SJCRH30 (cell line): Measurements from ENCODE around the gene CPS1. TPM values are rescaled to one million over a fixed set of nuclear protein-coding genes. Genes with fewer than 3 reads are reported as not detected.

Experiments
- DNase-seq, 2 experiments: peaks; one replicate each; pipeline ENCODE4 v3.0.0-alpha.2; 2015 to 2020
- H3K27ac ChIP-seq: fragments of 250-450 bp; sonication (Bioruptor Pico); 2 replicates; pipeline ENCODE4 v1.5.1; 2020; ENCODE audit warnings: mild to moderate bottlenecking, moderate library complexity
- H3K27me3 ChIP-seq: fragments of 250-450 bp; sonication (Bioruptor Pico); 2 replicates; pipeline ENCODE4 v1.5.1; 2020; ENCODE audit warnings: mild to moderate bottlenecking, moderate library complexity
- H3K36me3 ChIP-seq: fragments of 250-450 bp; sonication (Bioruptor Pico); 2 replicates; pipeline ENCODE4 v1.5.1; 2020; ENCODE audit warnings: mild to moderate bottlenecking, moderate library complexity
- H3K4me1 ChIP-seq: fragments of 250-450 bp; sonication (Bioruptor Pico); 2 replicates; pipeline ENCODE4 v1.5.1; 2020; ENCODE audit warnings: mild to moderate bottlenecking, moderate library complexity
- H3K4me3 ChIP-seq: fragments of 250-450 bp; sonication (Bioruptor Pico); 2 replicates; pipeline ENCODE4 v1.5.1; 2020; ENCODE audit warnings: mild to moderate bottlenecking, moderate library complexity
- H3K9me3 ChIP-seq: fragments of 250-450 bp; sonication (Bioruptor Pico); replicated peaks from 2 replicates; pipeline ENCODE4 v1.5.1; 2020; ENCODE audit warnings: mild to moderate bottlenecking, moderate library complexity
- total RNA-seq: library from RNA; depleted of rRNA; stranded (reverse); fragments of >200 nt; shearing (Covaris generic); gene quantifications from 2 replicates; pipeline ENCODE4 v1.2.3, GENCODE V29; 2014

Gene CPS1
- total RNA-seq, 1 experiment from 2014 or later = 26.4 TPM

- DNase-seq = no peak
- H3K4me3 ChIP-seq = no peak overlapping the region
- H3K27ac ChIP-seq = no peak overlapping the region
- H3K36me3 ChIP-seq = no peaks in the 10 kb centered on the region
- no peaks in the 10 kb centered on the region for H3K27me3 ChIP-seq
- no peaks in the 10 kb centered on the region for H3K9me3 ChIP-seq
- H3K4me1 ChIP-seq = no peaks in the 10 kb centered on the region
These were observed 16.6 kb upstream of the CPS1 start for GRCh38 chr2:210539578-210540416.

GRCh38 chr2:210540471-210540870 lies 15.9 kb upstream of the CPS1 start:
- Histone ChIP-seq H3K4me1 (no peaks in the 10 kb centered on the region), H3K36me3 (no peaks in the 10 kb centered on the region), H3K27ac (no peak overlapping the region), H3K9me3 (no peaks in the 10 kb centered on the region), H3K4me3 (no peak overlapping the region), H3K27me3 (no peaks in the 10 kb centered on the region)
- no peak for DNase-seq

- H3K27me3 ChIP-seq = no peaks in the 10 kb centered on the region
- H3K27ac ChIP-seq = no peak overlapping the region
- no peak overlapping the region for H3K4me3 ChIP-seq
- H3K4me1 ChIP-seq = no peaks in the 10 kb centered on the region
- H3K9me3 ChIP-seq = no peaks in the 10 kb centered on the region
- no peak for DNase-seq
- H3K36me3 ChIP-seq = no peaks in the 10 kb centered on the region
These were observed 15.5 kb upstream of the CPS1 start for GRCh38 chr2:210540900-210541289.

- DNase-seq = no peak
- Histone ChIP-seq H3K9me3 (no peaks in the 10 kb centered on the region), H3K4me3 (no peak overlapping the region), H3K27ac (no peak overlapping the region), H3K36me3 (no peaks in the 10 kb centered on the region), H3K4me1 (no peaks in the 10 kb centered on the region), H3K27me3 (no peaks in the 10 kb centered on the region)
These were observed 15.0 kb upstream of the CPS1 start for GRCh38 chr2:210541290-210541902.

- no peaks in the 10 kb centered on the region for H3K27me3 ChIP-seq
- no peaks in the 10 kb centered on the region for H3K9me3 ChIP-seq
- no peaks in the 10 kb centered on the region for H3K4me1 ChIP-seq
- H3K27ac ChIP-seq = no peak overlapping the region
- H3K36me3 ChIP-seq = no peaks in the 10 kb centered on the region
- no peak for DNase-seq
- no peak overlapping the region for H3K4me3 ChIP-seq
These were observed 12.3 kb upstream of the CPS1 start for GRCh38 chr2:210544007-210544590.

- no peaks in the 10 kb centered on the region for H3K36me3 ChIP-seq
- H3K9me3 ChIP-seq = no peaks in the 10 kb centered on the region
- H3K27me3 ChIP-seq = no peaks in the 10 kb centered on the region
- H3K4me3 ChIP-seq = no peak overlapping the region
- H3K4me1 ChIP-seq = no peaks in the 10 kb centered on the region
- no peak overlapping the region for H3K27ac ChIP-seq
- no peak for DNase-seq
These were observed 11.6 kb upstream of the CPS1 start for GRCh38 chr2:210544831-210545230.

GRCh38 chr2:210546424-210547208 lies 9.8 kb upstream of the CPS1 start:
- Histone ChIP-seq H3K27me3 (no peaks in the 10 kb centered on the region), H3K9me3 (no peaks in the 10 kb centered on the region), H3K36me3 (no peaks in the 10 kb centered on the region), H3K27ac (no peak overlapping the region), H3K4me3 (no peak overlapping the region), H3K4me1 (no peaks in the 10 kb centered on the region)
- peak in 1 of 2 experiments; percentile 5 for DNase-seq

GRCh38 chr2:210548031-210548430 lies 8.4 kb upstream of the CPS1 start:
- H3K27ac ChIP-seq = no peak overlapping the region
- H3K27me3 ChIP-seq = no peaks in the 10 kb centered on the region
- H3K36me3 ChIP-seq = no peaks in the 10 kb centered on the region
- no peak for DNase-seq
- H3K4me3 ChIP-seq = no peak overlapping the region
- H3K4me1 ChIP-seq = no peaks in the 10 kb centered on the region
- no peaks in the 10 kb centered on the region for H3K9me3 ChIP-seq

- Histone ChIP-seq H3K4me1 (no peaks in the 10 kb centered on the region), H3K27me3 (no peaks in the 10 kb centered on the region), H3K9me3 (no peaks in the 10 kb centered on the region), H3K36me3 (no peaks in the 10 kb centered on the region), H3K4me3 (no peak overlapping the region), H3K27ac (no peak overlapping the region)
- no peak for DNase-seq
These were observed 7.5 kb upstream of the CPS1 start for GRCh38 chr2:210548878-210549384.

GRCh38 chr2:210551001-210551400 lies 5.4 kb upstream of the CPS1 start:
- Histone ChIP-seq H3K36me3 (no peaks in the 10 kb centered on the region), H3K9me3 (no peaks in the 10 kb centered on the region), H3K27ac (no peak overlapping the region), H3K27me3 (no peaks in the 10 kb centered on the region), H3K4me1 (no peaks in the 10 kb centered on the region), H3K4me3 (no peak overlapping the region)
- DNase-seq = no peak

GRCh38 chr2:210553373-210553772 lies 3.0 kb upstream of the CPS1 start:
- H3K4me3 ChIP-seq = no peak overlapping the region
- DNase-seq = peak; percentile 23 to 38
- no peaks in the 10 kb centered on the region for H3K36me3 ChIP-seq

GRCh38 chr2:210555555-210555954 lies 844 bp upstream of the CPS1 start:
- peak in 1 of 2 experiments; percentile 3 for DNase-seq
- Histone ChIP-seq H3K36me3 (no peaks in the 10 kb centered on the region), H3K9me3 (no peaks in the 10 kb centered on the region), H3K27me3 (no peaks in the 10 kb centered on the region), H3K4me1 (peaks cover 7% of the 10 kb centered on the region; the same call in 1 of the 2 replicates), H3K27ac (no peak overlapping the region), H3K4me3 (no peak overlapping the region)

More at GRCh38 chr2:210553373-210553772, 3.0 kb upstream of the CPS1 start:
- Histone ChIP-seq H3K27me3 (no peaks in the 10 kb centered on the region), H3K4me1 (peaks cover 2% of the 10 kb centered on the region; the same call in 1 of the 2 replicates), H3K9me3 (no peaks in the 10 kb centered on the region), H3K27ac (no peak overlapping the region; the same call in 1 of the 2 replicates)

GRCh38 chr2:210557721-210558120 lies 1.3 kb downstream of the CPS1 start:
- Histone ChIP-seq H3K9me3 (no peaks in the 10 kb centered on the region), H3K4me1 (peaks cover 7% of the 10 kb centered on the region; the same call in 1 of the 2 replicates), H3K4me3 (no peak overlapping the region), H3K27ac (no peak overlapping the region), H3K36me3 (no peaks in the 10 kb centered on the region), H3K27me3 (no peaks in the 10 kb centered on the region)
- no peak for DNase-seq

- Histone ChIP-seq H3K27ac (no peak overlapping the region), H3K36me3 (no peaks in the 10 kb centered on the region), H3K27me3 (no peaks in the 10 kb centered on the region), H3K4me3 (no peak overlapping the region), H3K9me3 (no peaks in the 10 kb centered on the region), H3K4me1 (peaks cover 7% of the 10 kb centered on the region; the same call in 1 of the 2 replicates)
- peak in 1 of 2 experiments; percentile 40 for DNase-seq
These were observed 2.3 kb downstream of the CPS1 start for GRCh38 chr2:210558708-210559107.
